C4-2B (cell line): ENCODE results near the gene DNAJC1.

Source experiments
- ZFX ChIP-seq: fragments of 450-650 bp; IDR thresholded peaks from 2 replicates; pipeline ENCODE4 v1.6.1; 2017
- TF ChIP-seq, protein P1 (sequence below): fragments of 450-650 bp; conservative IDR thresholded peaks from 2 replicates; pipeline ENCODE4 v1.5.1; 2017; ENCODE audit warnings: mild to moderate bottlenecking

DNA sequence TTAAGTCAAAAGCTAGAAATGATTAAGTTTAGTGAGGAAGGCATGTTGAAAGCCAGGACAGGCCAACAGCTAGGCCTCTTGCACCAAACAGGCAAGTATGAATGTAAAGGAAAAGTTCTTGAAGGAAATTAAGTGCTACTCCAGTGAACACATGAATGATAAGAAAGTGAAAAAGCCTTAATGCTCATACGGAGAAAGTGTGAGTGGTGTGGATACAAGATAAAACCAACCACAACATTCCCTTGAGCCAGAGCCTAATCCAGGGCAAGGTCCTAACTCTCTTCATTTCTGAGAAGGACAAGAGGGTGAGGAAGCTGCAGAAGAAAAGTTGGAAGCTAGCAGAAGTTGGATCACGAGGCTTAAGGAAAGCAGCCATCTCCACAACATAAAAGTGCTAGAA is 53.0 kb downstream of the DNAJC1 start:
- TF ChIP-seq, protein P1, sequence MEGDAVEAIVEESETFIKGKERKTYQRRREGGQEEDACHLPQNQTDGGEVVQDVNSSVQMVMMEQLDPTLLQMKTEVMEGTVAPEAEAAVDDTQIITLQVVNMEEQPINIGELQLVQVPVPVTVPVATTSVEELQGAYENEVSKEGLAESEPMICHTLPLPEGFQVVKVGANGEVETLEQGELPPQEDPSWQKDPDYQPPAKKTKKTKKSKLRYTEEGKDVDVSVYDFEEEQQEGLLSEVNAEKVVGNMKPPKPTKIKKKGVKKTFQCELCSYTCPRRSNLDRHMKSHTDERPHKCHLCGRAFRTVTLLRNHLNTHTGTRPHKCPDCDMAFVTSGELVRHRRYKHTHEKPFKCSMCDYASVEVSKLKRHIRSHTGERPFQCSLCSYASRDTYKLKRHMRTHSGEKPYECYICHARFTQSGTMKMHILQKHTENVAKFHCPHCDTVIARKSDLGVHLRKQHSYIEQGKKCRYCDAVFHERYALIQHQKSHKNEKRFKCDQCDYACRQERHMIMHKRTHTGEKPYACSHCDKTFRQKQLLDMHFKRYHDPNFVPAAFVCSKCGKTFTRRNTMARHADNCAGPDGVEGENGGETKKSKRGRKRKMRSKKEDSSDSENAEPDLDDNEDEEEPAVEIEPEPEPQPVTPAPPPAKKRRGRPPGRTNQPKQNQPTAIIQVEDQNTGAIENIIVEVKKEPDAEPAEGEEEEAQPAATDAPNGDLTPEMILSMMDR = no peak
- no peak for TF ChIP-seq ZFX
